PC-9 (cell line): ENCODE results near the gene FOXL1. TPM values are rescaled to one million over a fixed set of nuclear protein-coding genes. Genes with fewer than 3 reads are reported as not detected.

Experiments
- BruUV-seq: library from RNA; stranded (reverse); fragments of 400-500 nt; replicated peaks from 2 replicates; lab custom pipeline; 2021; lab: Mats Ljungman, UMichigan
- CTCF ChIA-PET: fragments of 300-600 bp; sonication (Branson Sonifier 250); formaldehyde crosslinking; loops from one replicate; lab custom pipeline; 2022; ENCODE audit warnings: antibody characterized with exemption; lab: Charles Lee
- POLR2A ChIA-PET: fragments of 300-600 bp; sonication (Branson Sonifier 250); formaldehyde crosslinking; loops from one replicate; lab custom pipeline; 2022; ENCODE audit warnings: antibody characterized with exemption; ENCODE audit not compliant: unreplicated experiment; lab: Charles Lee
- DNase-seq, 2 experiments: peaks; one replicate each; pipeline versions ENCODE4 v3.0.0 to v3.0.0-alpha.2; 2015 to 2022; ENCODE audit warnings: mixed read lengths in 1 of 2
- H2AFZ ChIP-seq: fragments of 200-600 bp; sonication (generic); 2 replicates; pipeline ENCODE4 v1.8.1; 2017; ENCODE audit warnings: antibody characterized with exemption
- H3F3A ChIP-seq: fragments of 200-600 bp; sonication (generic); 2 replicates; pipeline ENCODE4 v1.8.1; 2017; ENCODE audit warnings: antibody characterized with exemption, mild to moderate bottlenecking, low read depth; ENCODE audit not compliant: insufficient read depth
- H3K27ac ChIP-seq: fragments of 200-600 bp; sonication (generic); 2 replicates; pipeline ENCODE4 v1.6.1; 2016; ENCODE audit warnings: mixed run types
- H3K27me3 ChIP-seq: fragments of 200-600 bp; sonication (generic); 2 replicates; pipeline ENCODE4 v1.6.1; 2016; ENCODE audit warnings: low read depth, mixed run types; ENCODE audit not compliant: insufficient read depth
- H3K36me3 ChIP-seq: fragments of 200-600 bp; sonication (generic); 2 replicates; pipeline ENCODE4 v1.6.1; 2016; ENCODE audit warnings: low read depth, mixed run types
- H3K4me1 ChIP-seq: fragments of 200-600 bp; sonication (generic); replicated peaks from 2 replicates; pipeline ENCODE4 v1.6.1; 2016; ENCODE audit warnings: mixed run types; ENCODE audit not compliant: insufficient read depth
- H3K4me2 ChIP-seq: fragments of 200-600 bp; sonication (generic); 2 replicates; pipeline ENCODE4 v1.6.1; 2017; ENCODE audit warnings: mixed run types
- H3K4me3 ChIP-seq: fragments of 200-600 bp; sonication (generic); 2 replicates; pipeline ENCODE4 v1.6.1; 2016; ENCODE audit warnings: mixed run types
- H3K79me2 ChIP-seq: fragments of 200-600 bp; sonication (generic); 2 replicates; pipeline ENCODE4 v1.6.1; 2017; ENCODE audit warnings: low read depth, mixed run types
- H3K9me2 ChIP-seq: fragments of 200-600 bp; sonication (generic); 2 replicates; pipeline ENCODE4 v1.8.1; 2017; ENCODE audit warnings: mild to moderate bottlenecking; ENCODE audit not compliant: insufficient read depth
- H3K9me3 ChIP-seq: fragments of 200-600 bp; sonication (generic); 2 replicates; pipeline ENCODE4 v1.8.1; 2016; ENCODE audit warnings: low read depth; ENCODE audit not compliant: insufficient read depth
- H4K20me1 ChIP-seq: fragments of 200-600 bp; sonication (generic); 2 replicates; pipeline ENCODE4 v1.8.1; 2017; ENCODE audit not compliant: insufficient read depth
- EZH2 ChIP-seq: fragments of 200-600 bp; sonication (generic); IDR thresholded peaks from 2 replicates; pipeline ENCODE4 v1.8.0; 2017; ENCODE audit warnings: antibody characterized with exemption, low read depth
- intact Hi-C: fragments of 100-400 bp; cut with micrococcal nuclease; formaldehyde crosslinking; loops from one replicate; pipeline ENCODE4 v1.10.0; 2022; ENCODE audit not compliant: unreplicated experiment
- total RNA-seq: library from RNA; stranded (reverse); gene quantifications from 2 replicates; pipeline ENCODE4 v1.2.3, GENCODE V29; 2021
- TF ChIP-seq, protein P1 (sequence below): fragments of 200-600 bp; sonication (generic); conservative IDR thresholded peaks from 2 replicates; pipeline ENCODE4 v1.6.1; 2017; ENCODE audit warnings: mixed run types, antibody characterized with exemption, mild to moderate bottlenecking, moderate library complexity

FOXL1 gene
- total RNA-seq, 1 experiment from 2014 or later = not detected

DNA sequence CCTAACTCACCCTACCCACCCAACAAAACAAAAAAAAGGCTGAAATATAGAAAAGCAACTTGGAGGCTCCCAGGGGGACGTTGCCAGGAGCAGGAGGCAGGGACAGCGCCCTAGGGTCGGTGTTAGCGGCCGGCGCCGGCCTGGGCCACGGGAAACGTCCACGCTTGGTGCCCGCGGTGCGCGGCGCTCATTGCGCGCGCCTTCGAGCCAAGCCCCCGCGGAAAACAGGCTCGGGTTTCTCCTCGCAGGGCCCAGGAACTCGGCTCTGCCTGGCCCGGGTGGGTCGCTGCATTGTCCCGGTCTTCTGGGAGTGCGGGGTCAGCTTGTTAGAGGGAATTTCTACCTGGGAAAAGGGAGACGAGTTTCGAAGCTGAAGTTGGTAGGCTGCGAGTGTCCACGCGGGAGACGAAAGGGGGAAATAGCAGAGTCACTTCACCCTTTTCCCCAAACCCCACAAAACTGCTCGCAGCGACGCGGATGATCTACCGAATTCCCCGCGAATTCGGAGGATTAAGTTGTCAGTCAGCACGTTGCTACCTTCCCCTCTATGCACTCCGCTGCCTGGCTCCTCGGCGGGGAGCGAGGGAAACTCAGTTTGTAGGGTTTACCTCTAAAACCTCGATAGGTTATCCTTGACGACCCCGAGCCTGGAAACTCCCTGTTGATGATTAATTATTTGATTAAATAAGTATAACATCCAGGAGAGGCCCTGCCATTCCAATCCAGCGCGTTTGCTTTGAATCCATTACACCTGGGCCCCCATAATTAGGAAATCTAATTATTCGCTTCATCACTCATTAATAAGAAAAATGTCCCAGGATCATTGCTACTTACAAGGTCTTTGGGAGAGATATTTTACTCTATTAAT, 12.5 kb upstream of the FOXL1 start:
- ChIA-PET CTCF (no interaction called here), POLR2A (no interaction called here)
- Histone ChIP-seq H3K4me3 (no peak overlapping the region), H3K27me3 (peaks cover 50% of the 10 kb centered on the region), H3K36me3 (no peaks in the 10 kb centered on the region), H3K79me2 (no peaks in the 10 kb centered on the region), H4K20me1 (no peaks in the 10 kb centered on the region), H2AFZ (no peak overlapping the region), H3F3A (no peaks in the 10 kb centered on the region), H3K27ac (no peak overlapping the region), H3K9me2 (no peaks in the 10 kb centered on the region), H3K4me1 (no peaks in the 10 kb centered on the region), H3K4me2 (no peak overlapping the region), H3K9me3 (no peaks in the 10 kb centered on the region)
- no TSS peak for BruUV-seq
- DNase-seq = no peak
- TF ChIP-seq EZH2 = no peak
- TF ChIP-seq, protein P1, sequence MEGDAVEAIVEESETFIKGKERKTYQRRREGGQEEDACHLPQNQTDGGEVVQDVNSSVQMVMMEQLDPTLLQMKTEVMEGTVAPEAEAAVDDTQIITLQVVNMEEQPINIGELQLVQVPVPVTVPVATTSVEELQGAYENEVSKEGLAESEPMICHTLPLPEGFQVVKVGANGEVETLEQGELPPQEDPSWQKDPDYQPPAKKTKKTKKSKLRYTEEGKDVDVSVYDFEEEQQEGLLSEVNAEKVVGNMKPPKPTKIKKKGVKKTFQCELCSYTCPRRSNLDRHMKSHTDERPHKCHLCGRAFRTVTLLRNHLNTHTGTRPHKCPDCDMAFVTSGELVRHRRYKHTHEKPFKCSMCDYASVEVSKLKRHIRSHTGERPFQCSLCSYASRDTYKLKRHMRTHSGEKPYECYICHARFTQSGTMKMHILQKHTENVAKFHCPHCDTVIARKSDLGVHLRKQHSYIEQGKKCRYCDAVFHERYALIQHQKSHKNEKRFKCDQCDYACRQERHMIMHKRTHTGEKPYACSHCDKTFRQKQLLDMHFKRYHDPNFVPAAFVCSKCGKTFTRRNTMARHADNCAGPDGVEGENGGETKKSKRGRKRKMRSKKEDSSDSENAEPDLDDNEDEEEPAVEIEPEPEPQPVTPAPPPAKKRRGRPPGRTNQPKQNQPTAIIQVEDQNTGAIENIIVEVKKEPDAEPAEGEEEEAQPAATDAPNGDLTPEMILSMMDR = no peak
- intact Hi-C loops = loop anchor here (10.0 kb wide), 1 partner anchor 639 kb away; no protein-coding TSS in a partner anchor

- BruUV-seq = no TSS peak
- DNase-seq = no peak
- ChIA-PET POLR2A (no interaction called here), CTCF (no interaction called here)
- H3K79me2 ChIP-seq = no peaks in the 10 kb centered on the region
- intact Hi-C loops = loop anchor here (10.0 kb wide), 1 partner anchor 638 kb away; no protein-coding TSS in a partner anchor
- H3K27ac ChIP-seq = no peak within 1 kb of the TSS
- H3F3A ChIP-seq = no peaks in the 10 kb centered on the region
- no peak within 1 kb of the TSS for H2AFZ ChIP-seq
- peaks cover 51% of the 10 kb centered on the region for H3K27me3 ChIP-seq
- H3K9me2 ChIP-seq = no peaks in the 10 kb centered on the region
- H3K4me2 ChIP-seq = no peak within 1 kb of the TSS
- no peaks in the 10 kb centered on the region for H4K20me1 ChIP-seq
- H3K36me3 ChIP-seq = no peaks in the 10 kb centered on the region
- TF ChIP-seq, protein P1 = no peak
- no peak for TF ChIP-seq EZH2
- no peaks in the 10 kb centered on the region for H3K9me3 ChIP-seq
- H3K4me3 ChIP-seq = no peak within 1 kb of the TSS
- H3K4me1 ChIP-seq = no peaks in the 10 kb centered on the region
Measured at GRCh38 chr16:86566601-86566965, 11.8 kb upstream of the FOXL1 start, which contains the start of gene FOXC2. Gene FOXC2 (plus strand): TSS chr16:86566829. CDS start chr16:86567336, 507 bp downstream.

GRCh38 chr16:86566966-86567700, 11.2 kb upstream of the FOXL1 start:
- H3F3A ChIP-seq = no peaks in the 10 kb centered on the region
- no peak overlapping the region for H3K4me3 ChIP-seq
- H3K27me3 ChIP-seq = peaks cover 56% of the 10 kb centered on the region
- intact Hi-C loops = loop anchor here (10.0 kb wide), 1 partner anchor 638 kb away; no protein-coding TSS in a partner anchor
- no peaks in the 10 kb centered on the region for H3K9me3 ChIP-seq
- no peak overlapping the region for H2AFZ ChIP-seq
- DNase-seq = no peak
- ChIA-PET CTCF (no interaction called here), POLR2A (no interaction called here)
- no peaks in the 10 kb centered on the region for H3K79me2 ChIP-seq
- BruUV-seq = no TSS peak
- no peaks in the 10 kb centered on the region for H4K20me1 ChIP-seq
- no peaks in the 10 kb centered on the region for H3K9me2 ChIP-seq
- H3K4me2 ChIP-seq = no peak overlapping the region
- H3K27ac ChIP-seq = no peak overlapping the region
- no peaks in the 10 kb centered on the region for H3K4me1 ChIP-seq
- TF ChIP-seq, protein P1 = no peak
- no peak for TF ChIP-seq EZH2
- no peaks in the 10 kb centered on the region for H3K36me3 ChIP-seq
